B cell (primary cell): ENCODE data around the gene EARS2.

Experiments used
- EZH2 ChIP-seq: IDR thresholded peaks from 2 replicates; pipeline ENCODE4 v1.6.1; 2012; ENCODE audit warnings: borderline replicate concordance, low read depth, mild to moderate bottlenecking, moderate library complexity, low read length; ENCODE audit not compliant: insufficient read depth, poor library complexity, severe bottlenecking
- TF ChIP-seq, protein P1 (sequence below): fragments of 200-600 bp; IDR thresholded peaks from one replicate; pipeline ENCODE4 v1.8.0; 2022; ENCODE audit warnings: antibody characterized with exemption, mild to moderate bottlenecking

DNA sequence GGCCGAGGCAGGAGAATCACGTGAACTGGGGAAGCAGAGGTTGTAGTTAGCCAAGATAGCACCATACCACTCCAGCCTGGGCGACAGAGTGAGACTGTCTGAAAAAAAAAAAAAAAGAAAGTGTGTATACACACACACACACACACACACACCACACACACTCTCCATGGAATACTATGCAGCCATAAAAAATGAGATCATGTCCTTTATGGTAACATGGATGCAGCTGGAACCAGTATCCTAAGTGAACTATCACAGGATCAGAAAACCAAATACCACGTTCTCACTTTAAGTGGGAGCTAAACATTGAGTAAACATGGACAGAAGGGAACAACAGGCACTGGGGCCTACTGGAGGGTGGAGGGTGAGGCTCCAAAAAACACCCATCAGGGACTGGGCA lies 22.2 kb upstream of the EARS2 start:
- TF ChIP-seq, protein P1, sequence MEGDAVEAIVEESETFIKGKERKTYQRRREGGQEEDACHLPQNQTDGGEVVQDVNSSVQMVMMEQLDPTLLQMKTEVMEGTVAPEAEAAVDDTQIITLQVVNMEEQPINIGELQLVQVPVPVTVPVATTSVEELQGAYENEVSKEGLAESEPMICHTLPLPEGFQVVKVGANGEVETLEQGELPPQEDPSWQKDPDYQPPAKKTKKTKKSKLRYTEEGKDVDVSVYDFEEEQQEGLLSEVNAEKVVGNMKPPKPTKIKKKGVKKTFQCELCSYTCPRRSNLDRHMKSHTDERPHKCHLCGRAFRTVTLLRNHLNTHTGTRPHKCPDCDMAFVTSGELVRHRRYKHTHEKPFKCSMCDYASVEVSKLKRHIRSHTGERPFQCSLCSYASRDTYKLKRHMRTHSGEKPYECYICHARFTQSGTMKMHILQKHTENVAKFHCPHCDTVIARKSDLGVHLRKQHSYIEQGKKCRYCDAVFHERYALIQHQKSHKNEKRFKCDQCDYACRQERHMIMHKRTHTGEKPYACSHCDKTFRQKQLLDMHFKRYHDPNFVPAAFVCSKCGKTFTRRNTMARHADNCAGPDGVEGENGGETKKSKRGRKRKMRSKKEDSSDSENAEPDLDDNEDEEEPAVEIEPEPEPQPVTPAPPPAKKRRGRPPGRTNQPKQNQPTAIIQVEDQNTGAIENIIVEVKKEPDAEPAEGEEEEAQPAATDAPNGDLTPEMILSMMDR: no peak
- no peak for TF ChIP-seq EZH2
